ENCODE measurements around the gene ACKR1.

Gene ACKR1, protein sequence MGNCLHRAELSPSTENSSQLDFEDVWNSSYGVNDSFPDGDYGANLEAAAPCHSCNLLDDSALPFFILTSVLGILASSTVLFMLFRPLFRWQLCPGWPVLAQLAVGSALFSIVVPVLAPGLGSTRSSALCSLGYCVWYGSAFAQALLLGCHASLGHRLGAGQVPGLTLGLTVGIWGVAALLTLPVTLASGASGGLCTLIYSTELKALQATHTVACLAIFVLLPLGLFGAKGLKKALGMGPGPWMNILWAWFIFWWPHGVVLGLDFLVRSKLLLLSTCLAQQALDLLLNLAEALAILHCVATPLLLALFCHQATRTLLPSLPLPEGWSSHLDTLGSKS

DNA sequence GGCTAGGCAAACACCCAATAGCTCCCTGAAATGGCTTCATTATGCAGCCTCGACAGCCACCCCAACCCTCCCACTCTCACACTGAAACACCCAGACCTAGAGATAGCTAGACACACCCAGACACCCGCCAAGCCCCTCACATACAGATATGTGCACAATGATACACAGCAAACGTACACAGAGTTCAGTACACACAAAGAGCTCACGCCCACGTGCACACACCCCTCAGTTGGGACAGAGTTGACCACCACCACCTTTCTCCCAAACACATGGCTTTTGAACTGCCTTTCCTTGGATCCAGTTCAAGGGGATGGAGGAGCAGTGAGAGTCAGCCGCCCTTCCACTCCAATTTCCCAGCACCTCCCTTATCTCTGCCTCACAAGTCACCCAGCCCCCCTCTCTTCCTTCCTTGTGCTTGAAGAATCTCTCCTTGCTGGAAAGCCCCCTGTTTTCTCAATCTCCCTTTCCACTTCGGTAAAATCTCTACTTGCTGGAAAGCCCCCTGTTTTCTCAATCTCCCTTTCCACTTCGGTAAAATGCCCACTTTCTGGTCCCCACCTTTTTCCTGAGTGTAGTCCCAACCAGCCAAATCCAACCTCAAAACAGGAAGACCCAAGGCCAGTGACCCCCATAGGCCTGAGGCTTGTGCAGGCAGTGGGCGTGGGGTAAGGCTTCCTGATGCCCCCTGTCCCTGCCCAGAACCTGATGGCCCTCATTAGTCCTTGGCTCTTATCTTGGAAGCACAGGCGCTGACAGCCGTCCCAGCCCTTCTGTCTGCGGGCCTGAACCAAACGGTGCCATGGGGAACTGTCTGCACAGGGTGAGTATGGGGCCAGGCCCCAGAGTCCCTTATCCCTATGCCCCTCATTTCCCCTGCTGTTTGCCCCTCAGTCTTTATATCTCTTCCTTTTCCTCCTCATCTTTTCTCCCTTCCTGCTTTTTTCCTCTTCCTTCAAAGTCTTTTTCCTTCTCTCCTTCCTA, at the start of gene ACKR1:
Gene ACKR1, plus strand, starts transcription at position 715 of the 981 bp plus-strand sequence. Its CDS starts 85 bp downstream, at position 800.
- no peak within 1 kb of the TSS for H3K4me3 ChIP-seq (ENCODE audit: low read depth, low read length)

DNA sequence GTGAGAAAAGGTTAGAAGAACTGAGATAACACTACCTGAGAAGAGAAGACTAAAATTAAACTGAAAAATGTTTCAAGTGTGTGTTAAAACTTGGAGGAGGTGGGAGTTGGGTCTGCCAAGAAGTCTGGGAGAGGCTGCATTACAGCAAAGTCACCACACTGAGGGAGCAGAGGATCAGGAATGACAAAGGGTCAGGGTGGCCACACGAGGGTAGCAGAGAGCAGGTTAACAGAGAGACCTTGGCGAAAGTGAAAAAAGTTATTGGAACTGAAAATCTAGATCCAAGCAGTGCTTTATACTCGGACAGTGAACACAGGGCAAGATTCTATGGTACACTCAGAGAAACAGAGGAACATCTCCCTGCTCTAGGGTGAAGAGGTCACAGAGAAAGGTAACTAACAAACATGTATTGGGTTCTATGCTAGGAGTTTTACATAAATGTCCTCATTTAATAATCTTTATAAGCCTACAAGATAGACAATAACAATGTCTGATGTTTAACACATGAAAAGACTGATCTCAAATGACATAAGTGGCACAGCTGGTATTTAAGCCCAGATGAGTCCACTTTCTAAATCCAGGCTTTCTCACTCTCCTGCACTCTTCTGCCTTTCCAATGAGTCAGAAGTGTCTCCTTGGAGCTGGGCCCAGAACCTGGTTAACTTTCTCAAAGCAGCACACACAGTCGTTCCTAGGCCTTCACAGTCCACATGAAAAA, 43.5 kb upstream of the ACKR1 start:
- no peak overlapping the region for H3K4me3 ChIP-seq (ENCODE audit: low read depth, low read length)

DNA sequence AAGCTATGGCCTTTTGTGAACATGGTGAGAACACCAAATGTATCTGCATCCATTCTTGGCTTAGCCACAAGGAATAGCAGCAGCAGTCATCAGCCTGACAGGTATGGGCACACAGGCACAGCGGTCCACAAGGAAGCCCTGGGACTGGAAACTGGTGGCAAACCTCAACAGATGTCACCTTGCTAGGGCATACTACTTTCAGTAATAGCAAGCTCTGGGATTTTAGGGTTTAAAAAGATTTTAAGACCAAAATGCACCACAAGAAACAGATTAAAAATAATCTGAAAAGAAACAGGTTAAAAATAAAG, 43.0 kb upstream of the ACKR1 start:
- no peak overlapping the region for H3K4me3 ChIP-seq (ENCODE audit: low read depth, low read length)

DNA sequence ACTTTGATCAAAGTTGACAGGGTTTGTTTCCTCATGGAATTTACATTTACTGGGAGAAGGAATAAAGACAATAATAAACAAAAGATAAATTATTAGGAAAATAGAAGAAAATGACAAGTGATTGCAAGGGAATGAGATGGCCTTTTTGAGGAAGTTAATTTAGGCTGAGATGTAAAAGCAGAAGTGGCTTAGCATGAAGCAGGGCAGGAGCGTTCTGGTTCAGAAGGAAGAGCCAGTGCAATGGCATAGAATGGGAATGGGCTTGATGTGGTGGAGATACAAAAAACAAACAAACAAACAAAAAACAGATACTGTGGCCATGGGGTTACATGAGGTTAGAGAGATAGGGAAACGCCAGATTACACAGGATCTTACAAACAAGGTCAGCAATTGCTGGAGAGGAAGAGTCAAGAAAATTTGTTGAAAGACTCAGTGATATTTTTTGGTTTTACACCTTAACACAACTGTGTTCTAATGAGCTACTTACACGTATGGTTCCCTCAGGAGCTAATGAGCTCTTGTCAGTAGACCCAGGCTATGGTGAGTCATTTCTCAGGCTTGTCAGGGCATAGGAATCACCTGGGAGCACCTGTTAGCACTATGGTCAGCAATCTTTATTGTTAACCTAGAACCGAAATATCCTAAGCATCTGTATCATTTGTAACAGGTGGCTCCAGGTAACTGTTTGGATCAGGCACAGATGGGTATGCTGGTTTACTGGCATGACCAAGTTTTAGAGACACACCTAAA, 42.0 kb upstream of the ACKR1 start:
- H3K4me3 ChIP-seq (ENCODE audit: low read depth, low read length) = no peak overlapping the region

DNA sequence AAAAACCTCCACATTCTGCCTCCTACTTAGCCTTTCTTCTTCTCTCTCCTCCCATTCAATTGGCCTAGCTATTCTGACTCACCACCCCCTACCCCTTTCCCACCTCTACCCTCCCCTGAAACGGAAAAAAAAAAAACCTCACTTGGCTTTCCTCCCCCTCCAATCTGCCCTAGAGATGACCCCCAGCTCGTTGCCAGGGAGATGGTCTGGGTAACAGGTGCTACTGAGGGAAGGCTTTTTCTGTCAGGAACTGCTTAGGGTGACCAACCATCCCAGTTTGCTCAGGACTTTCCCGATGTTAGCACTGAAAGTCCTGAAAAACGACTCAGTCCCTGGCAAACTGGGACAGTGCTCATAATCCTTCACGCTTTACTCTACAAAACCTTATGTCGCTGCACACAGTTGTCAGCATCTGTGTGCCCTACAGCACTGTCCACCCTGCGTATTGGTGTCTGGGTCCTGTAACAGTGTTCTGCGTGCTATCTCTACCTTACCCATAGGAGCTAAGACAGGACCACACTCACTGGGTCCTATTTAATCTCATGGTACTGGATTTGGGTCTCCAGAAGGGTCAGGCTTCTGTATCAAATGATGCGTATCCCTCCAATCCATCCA, 41.0 kb upstream of the ACKR1 start:
- H3K4me3 ChIP-seq (ENCODE audit: low read depth, low read length) = no peak overlapping the region

DNA sequence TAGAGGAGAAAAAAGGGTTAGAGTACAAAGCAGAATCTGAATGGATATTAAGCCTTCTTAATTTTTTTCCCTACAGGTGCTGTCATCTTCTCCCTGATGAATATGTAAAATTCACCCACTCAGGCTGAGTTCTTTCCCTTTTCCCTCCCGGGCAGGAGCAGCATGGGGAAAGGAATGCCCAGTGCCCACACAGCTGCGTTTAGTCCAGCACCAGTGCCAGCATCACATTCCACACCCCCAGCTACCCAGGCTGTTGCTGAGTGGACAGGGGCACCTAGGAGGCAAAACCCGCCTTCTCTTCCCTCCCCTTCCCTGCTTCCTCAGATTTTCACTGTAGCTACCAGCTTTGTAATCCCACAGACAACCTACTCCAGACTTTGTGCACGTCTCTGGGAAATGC, 36.6 kb upstream of the ACKR1 start:
- no peak overlapping the region for H3K4me3 ChIP-seq (ENCODE audit: low read depth, low read length)

DNA sequence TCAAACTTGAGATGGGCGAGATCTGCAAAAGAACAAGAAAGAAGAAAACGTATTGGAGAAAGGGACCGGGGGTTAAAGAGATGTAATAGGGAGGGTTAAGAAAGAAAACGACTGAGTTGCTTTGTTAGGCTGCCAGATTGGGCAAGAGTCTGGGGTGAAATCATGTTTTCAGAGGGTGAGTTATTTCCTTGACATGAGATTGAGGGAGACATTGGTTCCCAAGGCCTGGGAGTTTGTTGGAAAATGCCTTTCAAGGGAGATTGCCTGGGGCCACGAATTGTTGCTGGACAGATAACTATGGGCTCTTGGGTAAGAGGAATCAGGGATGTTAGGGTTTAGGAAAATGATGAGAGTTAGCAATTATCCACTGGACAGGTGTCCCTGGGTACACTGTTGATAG, 34.0 kb upstream of the ACKR1 start:
- H3K4me3 ChIP-seq (ENCODE audit: low read depth, low read length) = no peak overlapping the region

DNA sequence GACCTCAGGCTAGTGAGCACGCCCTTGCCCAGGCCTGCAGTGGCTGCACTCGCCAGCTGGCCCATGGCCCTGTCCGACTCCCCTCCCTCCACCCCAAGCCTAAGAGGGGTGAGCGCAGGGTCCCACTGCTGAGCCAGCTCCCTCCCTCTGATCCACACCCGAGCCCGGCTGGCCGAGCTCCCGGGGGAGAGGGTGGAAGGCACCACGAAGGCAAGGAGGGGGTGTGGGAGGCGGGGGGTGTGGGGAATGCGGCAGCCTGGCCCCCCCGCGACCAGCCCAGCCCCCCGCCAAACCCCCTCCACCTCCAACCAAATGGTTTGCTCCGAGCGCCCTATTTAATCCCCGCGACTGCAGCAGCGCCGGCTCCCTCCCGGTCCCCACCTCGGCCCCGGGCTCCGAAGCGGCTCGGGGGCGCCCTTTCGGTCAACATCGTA, 33.4 kb upstream of the ACKR1 start, which contains the start of gene CADM3:
Gene CADM3, plus strand, starts transcription at position 362 of the 434 bp plus-strand sequence. CDS start 151 bp downstream, outside the sequence.
- H3K4me3 ChIP-seq (ENCODE audit: low read depth, low read length) = peak within 1 kb of the TSS; percentile 86

DNA sequence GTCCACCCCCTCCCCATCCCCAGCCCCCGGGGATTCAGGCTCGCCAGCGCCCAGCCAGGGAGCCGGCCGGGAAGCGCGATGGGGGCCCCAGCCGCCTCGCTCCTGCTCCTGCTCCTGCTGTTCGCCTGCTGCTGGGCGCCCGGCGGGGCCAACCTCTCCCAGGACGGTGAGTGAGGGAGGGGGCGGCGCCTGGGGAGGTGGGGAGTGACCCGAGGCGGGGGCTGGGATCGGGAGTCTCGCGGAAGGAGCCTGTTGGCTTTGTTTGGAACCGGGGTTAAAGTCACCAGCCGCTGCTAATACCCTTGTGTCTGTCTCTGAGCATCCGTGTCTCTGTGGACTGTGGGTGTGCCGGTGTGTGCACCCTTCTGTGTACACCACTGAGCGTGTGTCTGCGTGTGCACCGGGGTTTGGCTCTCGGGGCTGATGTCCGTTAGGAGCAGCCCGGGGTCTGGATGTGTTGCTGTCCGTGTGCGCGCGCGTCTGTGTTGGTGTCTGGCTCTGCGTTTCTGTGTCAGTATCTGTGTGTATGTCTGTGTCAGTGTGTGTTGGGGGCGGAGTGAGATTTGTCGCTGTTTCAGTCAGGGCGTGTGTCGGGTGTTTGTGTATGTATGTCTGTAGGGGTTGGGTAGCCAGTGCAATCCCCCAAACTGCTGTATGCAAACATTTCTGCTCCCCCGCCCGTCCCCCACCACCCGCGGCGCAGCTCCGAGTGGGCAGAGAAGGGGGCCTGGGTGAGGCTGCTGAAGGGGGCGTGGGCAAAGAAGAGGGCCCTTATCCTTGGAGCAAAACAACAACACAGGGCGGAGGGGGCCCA, 32.8 kb upstream of the ACKR1 start:
- H3K4me3 ChIP-seq (ENCODE audit: low read depth, low read length) = peak overlapping the region; percentile 86

DNA sequence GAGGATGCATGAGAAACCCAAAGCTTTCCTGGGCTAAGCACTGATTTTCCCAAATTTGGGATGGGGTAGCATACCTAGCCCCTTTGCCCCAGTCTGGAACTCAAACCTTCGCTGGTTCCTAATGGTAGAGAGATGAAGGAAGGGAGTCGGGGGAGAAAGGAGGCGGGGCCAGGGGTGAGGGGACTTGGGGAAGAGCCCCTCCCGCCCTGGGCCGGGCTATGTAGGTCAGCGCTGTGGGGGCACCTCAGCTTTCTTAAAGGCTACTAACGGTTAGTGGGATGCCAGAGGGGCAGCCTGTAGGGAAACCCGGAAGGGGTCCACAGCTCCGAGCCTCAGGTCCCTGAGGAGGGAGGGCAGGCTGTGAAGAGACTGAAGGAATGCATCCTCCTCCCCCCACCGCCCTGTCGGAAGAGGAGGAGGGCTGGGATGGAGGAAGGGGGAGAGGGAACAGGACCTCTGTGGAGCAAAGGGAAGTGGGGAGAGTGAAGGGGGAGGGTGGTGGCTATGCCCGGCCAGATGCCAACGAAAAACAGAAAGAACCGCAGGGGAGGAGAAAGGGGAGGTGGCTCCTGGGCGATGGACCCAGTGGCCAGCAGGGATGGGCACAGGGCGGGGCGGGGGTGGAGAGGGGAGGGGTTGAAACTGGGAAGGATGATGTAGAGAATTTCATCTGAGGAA, 31.9 kb upstream of the ACKR1 start:
- peak overlapping the region; percentile 86 for H3K4me3 ChIP-seq (ENCODE audit: low read depth, low read length)

DNA sequence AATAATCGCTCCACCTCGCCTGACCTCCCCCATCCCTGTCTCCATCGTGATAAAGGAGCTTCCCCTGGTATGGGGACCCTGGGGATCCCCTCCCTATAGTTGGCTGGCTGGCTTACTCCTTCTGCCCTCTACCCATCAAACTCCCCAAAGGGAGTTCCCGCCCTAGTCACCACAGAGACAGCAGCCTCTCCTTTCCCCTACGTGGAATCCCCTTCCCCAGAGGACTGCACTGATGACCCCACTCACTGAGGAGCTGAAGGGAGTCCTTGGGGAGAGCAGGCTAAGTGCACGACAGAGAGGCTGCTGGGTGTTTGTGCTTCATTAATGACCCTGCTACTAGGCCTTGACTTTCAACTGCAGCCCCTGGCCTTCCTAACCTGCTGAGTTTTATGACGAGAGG, 31.4 kb upstream of the ACKR1 start:
- peak overlapping the region; percentile 86 for H3K4me3 ChIP-seq (ENCODE audit: low read depth, low read length)

DNA sequence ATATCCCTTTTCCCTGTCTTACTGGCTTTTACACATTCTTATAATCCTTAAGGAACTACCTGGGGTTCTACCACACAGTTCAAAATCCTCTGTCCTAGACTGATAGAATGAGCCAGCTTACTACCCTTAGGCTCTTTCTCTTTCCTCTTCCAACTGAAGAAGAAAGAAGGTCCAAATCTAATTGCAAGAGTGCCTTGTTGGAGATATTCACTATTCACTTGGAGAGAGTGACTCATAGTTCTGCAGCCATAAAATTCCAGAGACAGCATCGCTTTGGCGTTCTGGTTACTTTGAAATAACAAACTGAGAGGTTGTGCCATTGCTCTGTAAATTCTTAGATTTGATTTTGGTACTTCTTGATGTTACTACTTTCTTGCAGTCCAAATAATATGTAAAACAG, 29.1 kb upstream of the ACKR1 start:
- no peak overlapping the region for H3K4me3 ChIP-seq (ENCODE audit: low read depth, low read length)

DNA sequence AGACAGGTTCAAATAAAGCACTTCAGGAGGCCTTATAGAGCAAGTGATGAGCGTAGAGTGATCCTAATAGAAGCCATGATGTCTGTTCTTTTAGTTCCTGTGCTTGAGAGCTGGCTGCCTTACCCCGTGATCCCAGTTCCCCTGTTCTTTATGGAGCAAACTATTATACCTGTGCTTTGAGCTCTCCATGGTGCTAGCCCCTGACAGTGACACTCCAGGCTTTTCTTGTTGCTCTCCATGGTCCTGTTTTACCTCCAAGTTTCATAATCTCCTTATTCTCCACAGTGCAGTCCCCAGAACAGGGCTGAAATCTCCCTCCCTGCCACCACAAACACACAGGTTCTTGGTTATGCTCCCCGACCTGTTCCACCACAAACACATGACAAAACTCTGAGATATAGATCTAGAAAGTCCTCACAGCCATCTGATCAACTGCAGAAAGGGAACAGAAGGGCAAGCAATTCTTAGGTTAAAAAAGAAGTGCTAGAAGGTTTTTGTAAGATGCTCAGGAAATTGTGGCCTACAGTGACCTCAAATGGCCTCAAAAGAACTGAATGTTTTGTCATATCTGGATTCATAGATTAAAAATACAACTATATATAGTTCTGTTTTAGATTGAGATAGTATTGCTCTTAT, 27.3 kb upstream of the ACKR1 start:
- H3K4me3 ChIP-seq (ENCODE audit: low read depth, low read length) = no peak overlapping the region

DNA sequence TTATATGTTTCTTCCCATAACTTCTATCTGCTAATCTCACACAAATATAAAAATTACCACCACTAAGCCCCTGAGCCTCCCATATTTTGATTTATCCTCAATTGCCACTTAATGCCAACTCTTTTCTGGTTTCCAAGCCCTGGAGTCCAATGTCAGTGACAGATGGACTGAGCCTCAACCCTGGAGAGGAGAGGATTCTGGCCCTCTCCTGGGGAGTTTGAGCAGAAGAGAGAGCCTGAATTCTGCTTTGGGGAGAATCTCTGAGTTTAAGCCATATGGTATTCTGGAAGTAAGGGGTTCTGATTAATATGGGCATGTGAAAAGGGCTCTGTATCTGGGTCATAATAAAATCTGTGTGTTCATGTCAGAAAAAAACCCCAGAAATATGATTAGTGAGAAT, 24.8 kb upstream of the ACKR1 start:
- no peak overlapping the region for H3K4me3 ChIP-seq (ENCODE audit: low read depth, low read length)

DNA sequence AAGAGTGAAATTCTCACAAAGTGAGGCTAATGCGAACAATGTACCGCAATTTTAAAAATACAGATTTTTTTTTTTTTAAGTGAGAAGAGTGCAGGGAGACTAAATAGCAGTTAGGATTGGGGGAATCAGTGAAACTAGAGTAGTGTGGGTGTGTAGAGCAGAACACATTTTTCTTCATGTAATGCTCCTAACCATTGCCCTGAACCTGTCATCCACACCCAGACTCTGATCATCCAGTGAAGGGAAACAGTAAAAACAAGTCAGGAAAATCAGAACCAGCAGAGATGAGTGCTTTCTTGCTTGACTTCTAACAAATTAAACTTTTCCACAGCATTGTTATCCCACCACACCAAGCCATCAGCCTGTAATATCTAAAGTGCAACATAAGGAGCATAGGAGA, 24.2 kb upstream of the ACKR1 start:
- no peak overlapping the region for H3K4me3 ChIP-seq (ENCODE audit: low read depth, low read length)

DNA sequence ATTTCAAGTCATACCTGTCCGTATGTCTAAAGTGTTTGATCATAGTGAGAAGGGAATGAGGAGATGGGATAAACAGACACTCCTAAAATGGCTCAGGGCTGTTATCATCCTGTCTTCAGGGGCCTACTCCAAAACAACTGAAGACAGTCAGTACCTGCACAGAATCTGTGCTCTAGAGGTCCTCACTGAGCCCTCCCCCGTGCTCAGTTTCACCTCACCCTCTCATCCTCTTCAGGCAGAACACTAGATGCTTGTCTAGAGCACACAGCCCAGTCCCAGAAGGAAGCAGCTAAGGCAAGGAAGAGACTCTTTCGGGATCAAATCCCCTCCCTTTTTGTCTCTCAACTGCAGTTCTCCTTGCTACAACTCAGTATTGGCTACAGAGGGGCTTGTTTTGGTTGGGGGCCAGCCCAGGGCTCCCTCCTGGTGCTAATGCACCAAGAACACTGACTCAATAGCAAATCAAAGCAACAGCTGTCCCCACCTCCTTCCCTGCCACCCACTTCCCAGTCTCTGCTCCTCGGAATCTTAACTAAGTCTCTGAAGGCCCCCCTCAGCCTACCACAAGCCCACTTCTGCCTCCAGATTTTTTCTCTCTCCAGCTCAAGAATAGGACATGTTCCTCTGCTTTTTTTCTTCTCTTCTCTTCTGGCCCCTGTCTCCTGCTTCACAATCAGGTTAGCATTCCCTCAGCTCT, 23.2 kb upstream of the ACKR1 start:
- no peak overlapping the region for H3K4me3 ChIP-seq (ENCODE audit: low read depth, low read length)

DNA sequence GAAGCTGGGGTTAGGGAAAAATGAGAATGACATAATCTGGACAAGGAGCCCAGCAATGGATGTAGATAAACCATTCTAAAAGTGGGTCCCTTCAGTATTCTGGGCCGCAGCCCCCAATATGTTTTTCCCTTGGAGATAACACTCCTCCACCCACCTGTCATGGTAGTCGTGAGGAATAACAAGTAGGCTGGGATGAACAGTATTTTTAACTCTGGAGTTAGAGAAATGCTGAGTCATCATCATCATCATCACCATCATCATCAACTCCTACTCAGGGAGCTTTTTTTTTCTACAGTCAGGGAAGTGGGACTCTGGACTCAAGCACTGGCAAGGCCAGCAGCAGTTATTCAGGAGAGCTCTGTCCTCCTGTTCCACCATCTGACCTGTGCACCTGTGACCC, 20.5 kb upstream of the ACKR1 start:
- no peak overlapping the region for H3K4me3 ChIP-seq (ENCODE audit: low read depth, low read length)

DNA sequence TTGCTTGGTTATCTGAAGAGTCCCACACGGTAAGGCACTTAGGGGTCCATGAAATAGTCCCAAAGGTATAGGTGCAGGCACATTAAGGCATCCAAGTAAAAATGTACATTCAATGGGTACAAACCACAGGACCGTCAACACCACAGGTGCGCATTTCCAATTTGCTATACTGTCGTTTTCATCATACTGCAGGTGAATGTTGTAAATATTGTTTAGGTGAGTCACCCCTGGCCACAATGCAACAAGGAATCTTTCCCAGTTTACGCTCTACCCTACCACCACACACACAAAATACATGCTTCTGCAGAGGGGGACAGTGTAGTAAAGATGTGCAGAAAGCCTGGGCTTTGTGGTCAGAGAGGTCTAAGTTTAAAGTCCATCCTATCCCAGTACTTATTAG, 19.6 kb upstream of the ACKR1 start:
- no peak overlapping the region for H3K4me3 ChIP-seq (ENCODE audit: low read depth, low read length)

All from iPS-11a (cell line).